Breast epithelium (tissue), 4 donors: ENCODE results near the gene SEPHS1. TPM values are rescaled to one million over a fixed set of nuclear protein-coding genes. Genes with fewer than 3 reads are reported as not detected.

Experiments used
- DNase-seq, 2 donors: peaks; one replicate each; pipeline ENCODE4 v3.0.0-alpha.2; 2019; ENCODE audit warnings: low spot score in 2 of 2
- H3K27ac ChIP-seq, 2 donors: fragments of 200-600 bp; sonication (generic) in 1 of 2; one replicate each; pipeline ENCODE4 v1.5.1; 2016 to 2019; ENCODE audit warnings: mild to moderate bottlenecking in 1 of 2
- H3K27me3 ChIP-seq, 2 donors: fragments of 200-600 bp; sonication (generic) in 1 of 2; one replicate each; pipeline versions ENCODE4 v1.5.1 to v1.6.0; 2017 to 2019; ENCODE audit warnings: control low read depth in 1 of 2, mild to moderate bottlenecking in 1 of 2
- H3K36me3 ChIP-seq: fragments of 200-600 bp; one replicate; pipeline ENCODE4 v1.5.1; 2019
- H3K4me1 ChIP-seq, 2 donors: fragments of 200-600 bp; sonication (generic); one replicate each; pipeline ENCODE4 v1.5.1; 2016 to 2019; ENCODE audit warnings: control low read depth in 1 of 2
- H3K4me3 ChIP-seq, 3 donors: fragments of 200-600 bp; sonication (generic); 1 replicate in 2 of 3; 2 replicates in 1 of 3; pipeline ENCODE4 v1.5.1; 2016 to 2019; ENCODE audit warnings: mild to moderate bottlenecking in 3 of 3, moderate library complexity in 2 of 3
- H3K9me3 ChIP-seq, 2 donors: fragments of 200-600 bp; sonication (generic) in 1 of 2; one replicate each; pipeline ENCODE4 v1.5.1; 2016 to 2019; ENCODE audit warnings: control low read depth in 1 of 2
- POLR2A ChIP-seq: fragments of 450-650 bp; IDR thresholded peaks from one replicate; pipeline ENCODE4 v1.6.1; 2016; ENCODE audit warnings: antibody characterized with exemption, mild to moderate bottlenecking, moderate library complexity
- POLR2AphosphoS5 ChIP-seq, 3 donors: sonication (generic); formaldehyde crosslinking; IDR thresholded peaks; one replicate each; pipeline ENCODE4 v1.6.1; 2017; ENCODE audit warnings: antibody characterized with exemption in 3 of 3
- intact Hi-C: fragments of 100-400 bp; cut with DNase I; formaldehyde crosslinking; loops from one replicate; pipeline ENCODE4 v1.15.1; 2023; ENCODE audit warnings: low total_unique reads
- total RNA-seq, 3 donors: library from RNA; depleted of rRNA; stranded (reverse); fragments of >200 nt; gene quantifications; one replicate each; pipeline ENCODE4 v1.1.0, GENCODE V29; 2016
- TF ChIP-seq, protein P1 (sequence below), 3 donors: fragments of 450-650 bp; IDR thresholded peaks; one replicate each; pipeline ENCODE4 v1.5.1; 2016 to 2017; ENCODE audit warnings: antibody characterized with exemption in 3 of 3, mild to moderate bottlenecking in 3 of 3, moderate library complexity in 3 of 3

Gene SEPHS1
- total RNA-seq, 3 donors from 2014 or later, result 33.9 to 53.3 (median 43.6) TPM

DNA sequence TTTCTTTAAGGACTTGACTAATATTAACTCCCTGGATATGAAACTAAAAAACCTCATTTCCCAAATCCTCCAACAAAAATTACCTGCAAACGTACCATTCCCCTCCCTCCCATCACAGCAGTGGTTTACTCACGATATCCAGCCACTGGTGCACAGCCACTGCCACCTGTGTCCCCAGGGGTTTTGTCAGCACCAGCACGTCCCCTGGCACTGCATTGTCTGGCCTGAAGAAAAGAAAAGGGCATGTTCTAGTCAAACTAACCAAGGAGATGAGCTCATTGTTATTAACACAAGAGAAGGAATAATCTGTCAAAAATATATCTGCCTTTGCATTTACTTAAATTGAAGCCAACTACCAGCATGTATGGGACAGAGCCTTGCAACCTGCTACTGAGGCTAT lies 18.5 kb downstream of the SEPHS1 start:
- no peak for DNase-seq
- no peaks in the 10 kb centered on the region for H3K27me3 ChIP-seq
- TF ChIP-seq POLR2AphosphoS5 (IDR thresholded peaks at IDR 0.05) (no peak), POLR2A (no peak)
- TF ChIP-seq, protein P1, sequence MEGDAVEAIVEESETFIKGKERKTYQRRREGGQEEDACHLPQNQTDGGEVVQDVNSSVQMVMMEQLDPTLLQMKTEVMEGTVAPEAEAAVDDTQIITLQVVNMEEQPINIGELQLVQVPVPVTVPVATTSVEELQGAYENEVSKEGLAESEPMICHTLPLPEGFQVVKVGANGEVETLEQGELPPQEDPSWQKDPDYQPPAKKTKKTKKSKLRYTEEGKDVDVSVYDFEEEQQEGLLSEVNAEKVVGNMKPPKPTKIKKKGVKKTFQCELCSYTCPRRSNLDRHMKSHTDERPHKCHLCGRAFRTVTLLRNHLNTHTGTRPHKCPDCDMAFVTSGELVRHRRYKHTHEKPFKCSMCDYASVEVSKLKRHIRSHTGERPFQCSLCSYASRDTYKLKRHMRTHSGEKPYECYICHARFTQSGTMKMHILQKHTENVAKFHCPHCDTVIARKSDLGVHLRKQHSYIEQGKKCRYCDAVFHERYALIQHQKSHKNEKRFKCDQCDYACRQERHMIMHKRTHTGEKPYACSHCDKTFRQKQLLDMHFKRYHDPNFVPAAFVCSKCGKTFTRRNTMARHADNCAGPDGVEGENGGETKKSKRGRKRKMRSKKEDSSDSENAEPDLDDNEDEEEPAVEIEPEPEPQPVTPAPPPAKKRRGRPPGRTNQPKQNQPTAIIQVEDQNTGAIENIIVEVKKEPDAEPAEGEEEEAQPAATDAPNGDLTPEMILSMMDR (IDR thresholded peaks at IDR 0.05), result no peak
- H3K9me3 ChIP-seq, result no peaks in the 10 kb centered on the region
- intact Hi-C loops, result no loop called here
- H3K36me3 ChIP-seq, result no peaks in the 10 kb centered on the region
- no peaks in the 10 kb centered on the region for H3K4me1 ChIP-seq
- H3K27ac ChIP-seq, result no peak overlapping the region
- no peak overlapping the region for H3K4me3 ChIP-seq

DNA sequence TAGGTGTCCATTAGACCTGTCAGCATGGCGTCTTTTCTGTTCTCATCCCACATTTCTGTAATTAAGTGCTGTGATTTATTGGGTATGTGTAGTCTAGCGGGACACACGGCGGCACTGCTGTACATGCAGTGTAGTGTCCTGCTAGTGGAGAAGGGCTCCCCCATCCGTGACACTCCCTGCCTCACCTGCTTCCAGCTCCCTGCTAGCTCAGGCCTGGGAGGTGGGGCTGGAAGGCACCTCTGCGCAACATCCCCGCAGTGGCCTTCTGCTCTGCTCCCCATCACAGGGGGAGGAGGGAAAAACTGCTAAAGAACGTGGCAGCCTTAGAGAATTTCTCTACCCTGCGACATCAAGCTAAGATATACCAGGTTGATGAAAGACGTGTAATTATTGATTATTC lies 19.5 kb downstream of the SEPHS1 start:
- intact Hi-C loops, result no loop called here

DNA sequence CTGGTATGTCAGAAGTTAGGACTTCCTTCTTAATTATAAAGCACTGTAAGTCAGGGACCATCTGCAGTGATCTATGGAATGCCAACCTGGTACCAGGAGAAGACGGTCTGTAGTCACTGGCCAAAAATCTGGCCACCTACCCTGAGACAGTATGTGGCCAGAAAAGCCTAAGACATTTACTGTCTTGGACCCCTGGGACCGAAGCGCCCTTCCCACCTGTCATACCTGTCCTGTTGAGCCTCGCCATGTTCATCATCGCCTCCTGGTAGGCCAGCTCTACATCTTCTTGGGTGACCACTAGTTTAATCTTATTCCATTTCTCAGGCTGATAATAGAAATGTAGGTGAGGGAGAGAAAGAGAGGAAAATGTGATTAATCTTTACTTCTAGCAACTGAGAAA lies 20.0 kb downstream of the SEPHS1 start:
- Histone ChIP-seq H3K36me3 (no peaks in the 10 kb centered on the region), H3K4me3 (no peak overlapping the region), H3K27ac (no peak overlapping the region), H3K9me3 (no peaks in the 10 kb centered on the region), H3K27me3 (no peaks in the 10 kb centered on the region), H3K4me1 (no peaks in the 10 kb centered on the region)
- no peak for DNase-seq
- intact Hi-C loops, result no loop called here
- TF ChIP-seq, protein P1 (IDR thresholded peaks at IDR 0.05), result no peak
- TF ChIP-seq POLR2AphosphoS5 (IDR thresholded peaks at IDR 0.05), result no peak
- no peak for TF ChIP-seq POLR2A

More for the DNA sequence above, 19.5 kb downstream of the SEPHS1 start:
- Histone ChIP-seq H3K36me3 (no peaks in the 10 kb centered on the region), H3K9me3 (no peaks in the 10 kb centered on the region), H3K4me1 (no peaks in the 10 kb centered on the region), H3K27ac (no peak overlapping the region), H3K27me3 (no peaks in the 10 kb centered on the region), H3K4me3 (no peak overlapping the region)
- no peak for TF ChIP-seq POLR2AphosphoS5 (IDR thresholded peaks at IDR 0.05)
- TF ChIP-seq POLR2A, result no peak
- TF ChIP-seq, protein P1 (IDR thresholded peaks at IDR 0.05), result no peak
- no peak for DNase-seq

DNA sequence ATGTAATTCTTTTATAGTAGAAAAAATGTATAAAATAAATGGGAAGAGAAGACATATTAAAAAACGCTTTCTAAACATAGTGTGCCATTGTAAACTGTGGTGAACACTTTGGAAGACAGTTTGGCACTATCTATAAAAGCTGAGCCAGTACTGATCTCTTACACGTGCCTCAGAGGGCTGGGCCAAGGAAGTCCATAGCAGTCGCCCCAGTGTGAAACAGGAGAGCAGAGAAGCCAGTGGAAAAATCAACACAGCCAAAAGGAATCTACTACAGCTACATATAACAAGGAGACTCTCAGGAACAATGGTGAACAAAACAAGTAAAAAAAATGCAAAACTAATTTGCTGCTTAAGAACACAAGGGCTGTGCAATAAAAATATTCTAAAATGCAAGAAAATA lies 20.6 kb downstream of the SEPHS1 start:
- H3K27ac ChIP-seq, result no peak overlapping the region
- H3K4me3 ChIP-seq, result no peak overlapping the region
- TF ChIP-seq, protein P1 (IDR thresholded peaks at IDR 0.05), result no peak
- TF ChIP-seq POLR2A (no peak), POLR2AphosphoS5 (IDR thresholded peaks at IDR 0.05) (no peak)
- H3K4me1 ChIP-seq, result no peaks in the 10 kb centered on the region
- DNase-seq, result no peak
- H3K36me3 ChIP-seq, result no peaks in the 10 kb centered on the region
- intact Hi-C loops, result no loop called here
- H3K9me3 ChIP-seq, result no peaks in the 10 kb centered on the region
- no peaks in the 10 kb centered on the region for H3K27me3 ChIP-seq

DNA sequence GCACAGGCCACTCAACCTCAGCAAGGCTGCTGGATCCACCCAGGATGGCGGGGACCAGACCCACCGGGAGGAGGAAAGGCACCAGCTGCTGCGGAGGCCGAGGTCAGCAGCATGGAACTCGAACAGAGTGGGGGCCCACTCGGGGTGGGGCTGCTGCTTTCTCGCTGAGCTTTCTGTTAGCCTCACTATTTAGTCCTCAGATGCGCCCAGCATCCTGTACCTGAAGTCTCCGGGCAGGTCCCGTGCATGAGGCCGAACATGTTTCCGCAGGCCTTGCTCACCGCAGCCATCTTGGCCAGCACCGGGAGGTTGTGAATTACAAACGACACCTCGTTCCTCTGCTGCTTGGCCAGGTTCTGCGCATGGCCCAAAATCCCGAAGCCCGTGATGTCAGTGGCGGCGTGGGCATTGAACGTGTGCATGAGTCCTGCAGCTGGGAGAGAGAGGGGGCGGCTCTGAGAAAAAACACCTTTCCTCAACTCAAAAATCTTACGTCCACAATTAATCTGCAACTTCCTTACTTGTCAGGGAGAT lies 25.4 kb downstream of the SEPHS1 start:
- H3K27ac ChIP-seq, result no peak overlapping the region
- intact Hi-C loops, result no loop called here
- H3K36me3 ChIP-seq, result no peaks in the 10 kb centered on the region
- H3K4me3 ChIP-seq, result no peak overlapping the region
- DNase-seq, result no peak
- TF ChIP-seq POLR2AphosphoS5 (IDR thresholded peaks at IDR 0.05) (no peak), POLR2A (no peak)
- TF ChIP-seq, protein P1 (IDR thresholded peaks at IDR 0.05), result no peak
- H3K27me3 ChIP-seq, result no peaks in the 10 kb centered on the region
- H3K4me1 ChIP-seq, result no peaks in the 10 kb centered on the region
- H3K9me3 ChIP-seq, result no peaks in the 10 kb centered on the region
